HG03378 (cell line): ENCODE data around the gene ATP6AP2.
"Not testable (repeated sequence)": the region's sequence is repeated elsewhere in the genome, so short reads cannot be mapped to it uniquely, and the experiment has no call there.

Experiments
- ATAC-seq: cut with Tn5 transposase; IDR thresholded peaks from one replicate; pipeline ENCODE4 v1.9.1; 2021; ENCODE audit warnings: mild to moderate bottlenecking, moderate library complexity; ENCODE audit not compliant: unreplicated experiment

The ATP6AP2 gene

GRCh38 chrX:40573763-40574162, 7.0 kb upstream of the ATP6AP2 start:
- no peak for ATAC-seq

GRCh38 chrX:40575411-40575810, 5.4 kb upstream of the ATP6AP2 start:
- not testable (repeated sequence) for ATAC-seq

DNA sequence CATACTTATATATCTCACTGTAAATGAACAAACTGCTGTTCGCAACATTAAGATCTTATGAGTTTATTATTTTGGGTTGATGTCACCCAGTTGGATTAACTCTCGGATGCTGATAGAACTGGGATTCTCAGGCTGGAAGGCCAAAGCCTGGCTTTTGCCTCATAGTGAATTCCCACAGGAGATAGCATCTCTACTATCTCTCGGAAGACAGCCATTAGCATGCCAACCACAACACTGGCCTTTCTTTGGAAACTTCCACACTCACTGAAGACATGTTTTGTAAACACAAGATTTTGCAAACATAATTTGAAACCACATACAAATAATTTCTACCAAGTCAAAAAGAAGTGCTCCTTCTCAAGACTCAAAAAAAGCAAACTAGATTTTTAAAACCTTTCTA, 4.5 kb upstream of the ATP6AP2 start:
- no peak for ATAC-seq

- ATAC-seq = no peak
These were observed 2.6 kb upstream of the ATP6AP2 start for GRCh38 chrX:40578039-40578695.

DNA sequence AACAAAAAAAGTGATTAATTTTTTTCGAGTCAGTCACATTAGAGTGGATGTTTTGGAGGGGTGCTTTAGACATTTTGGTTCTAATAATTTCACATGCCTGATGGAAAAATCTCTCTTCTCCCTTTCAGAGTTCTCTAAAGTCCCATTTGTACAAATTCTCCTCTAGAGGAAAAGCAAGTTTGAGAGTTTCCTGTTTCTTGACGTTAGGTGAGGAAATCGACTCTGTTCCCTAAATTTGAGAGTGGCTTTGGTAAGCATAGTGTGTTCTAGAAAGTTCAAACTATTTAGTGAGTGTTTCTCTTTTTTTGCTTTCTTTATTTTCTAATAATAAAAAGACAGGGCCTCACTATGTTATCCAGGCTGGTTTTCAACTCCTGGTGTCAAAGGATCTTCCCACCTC, 1.6 kb upstream of the ATP6AP2 start:
- no peak for ATAC-seq

DNA sequence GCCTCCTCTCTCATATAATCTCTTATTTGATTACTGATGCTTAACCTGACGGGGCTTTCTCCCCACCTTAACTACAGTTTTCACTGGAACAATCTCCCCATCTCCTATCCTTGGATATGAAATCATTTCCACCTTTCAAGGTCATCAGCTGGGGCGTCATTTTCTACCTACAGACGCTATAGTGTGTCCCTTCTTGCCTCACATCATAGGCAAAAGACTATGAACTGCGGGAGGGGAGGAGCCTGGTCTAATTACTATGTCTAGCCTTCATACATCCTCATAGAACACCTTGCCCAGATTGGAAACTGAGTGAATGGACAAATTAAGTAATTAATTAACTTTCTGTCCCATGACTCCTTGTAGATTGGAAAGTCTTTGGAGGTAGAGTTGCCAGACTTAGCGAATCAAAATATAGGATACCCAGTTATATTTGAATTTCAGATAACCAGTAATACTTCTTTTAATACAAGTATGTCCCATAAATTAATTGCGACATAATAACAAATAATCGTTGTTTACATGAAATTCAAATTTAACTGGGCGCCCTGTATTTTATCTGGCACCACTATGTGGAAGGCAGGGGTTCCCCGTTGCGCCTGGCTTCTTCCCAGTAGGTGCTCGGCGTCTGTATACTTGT, 752 bp upstream of the ATP6AP2 start:
- peak; percentile 40 for ATAC-seq

GRCh38 chrX:40581336-40581920, 658 bp downstream of the ATP6AP2 start:
- ATAC-seq = no peak

- not testable (repeated sequence) for ATAC-seq
These were observed 1.4 kb downstream of the ATP6AP2 start for GRCh38 chrX:40582178-40582577.

DNA sequence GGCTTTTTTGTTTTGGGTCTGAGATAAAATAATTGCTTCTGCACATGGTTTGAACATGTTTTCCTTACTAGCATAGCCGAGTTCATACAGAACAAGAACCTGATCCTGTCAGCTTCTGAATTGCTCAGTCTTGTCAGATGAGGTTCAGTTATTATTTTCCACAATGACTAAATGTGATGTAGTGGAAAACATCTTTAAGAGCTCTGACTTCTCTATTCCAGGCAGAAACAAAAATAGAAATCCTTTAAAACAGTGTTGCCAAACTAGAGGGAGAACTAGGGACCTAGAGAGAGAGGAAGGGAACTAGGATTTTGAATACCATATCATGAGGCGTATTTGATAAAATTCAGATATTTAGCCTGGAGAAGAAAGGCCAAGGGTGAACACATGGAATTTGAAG, 2.0 kb downstream of the ATP6AP2 start:
- no peak for ATAC-seq

GRCh38 chrX:40587623-40588022, 6.9 kb downstream of the ATP6AP2 start:
- ATAC-seq = not testable (repeated sequence)

DNA sequence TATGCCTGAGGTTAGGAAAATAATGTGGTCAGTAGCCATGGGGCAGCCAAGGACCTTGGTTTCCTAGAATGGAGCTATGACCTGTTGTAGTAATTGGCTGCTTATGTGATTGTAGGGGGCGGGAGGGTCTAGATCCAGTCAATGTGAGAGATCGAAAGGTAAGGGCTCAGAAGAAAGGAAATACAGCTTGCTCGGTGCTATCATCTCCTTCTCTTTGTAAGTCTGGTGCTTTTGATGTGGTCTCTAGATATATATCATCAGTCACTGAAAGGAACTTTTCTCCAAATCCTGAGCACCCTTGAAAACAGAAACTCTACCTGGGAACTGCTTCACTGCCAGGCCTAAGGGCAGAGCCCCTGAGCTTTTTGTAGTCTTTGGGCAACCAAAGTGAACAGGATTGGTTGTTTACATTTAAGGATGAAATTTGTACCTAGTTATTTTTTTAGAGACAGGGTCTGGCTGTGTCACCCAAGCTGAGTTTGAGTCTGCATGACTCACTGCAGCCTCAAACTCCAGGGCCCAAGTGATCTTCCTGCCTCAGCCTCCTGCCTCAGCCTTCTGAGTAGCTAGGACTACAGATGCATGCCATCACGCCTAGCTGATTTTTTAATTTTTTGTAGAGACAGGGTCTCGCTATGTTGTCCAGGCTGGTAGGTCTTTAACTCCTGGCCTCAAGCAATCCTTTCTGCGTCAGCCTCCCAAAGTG, 9.0 kb downstream of the ATP6AP2 start:
- not testable (repeated sequence) for ATAC-seq

GRCh38 chrX:40603446-40603845, 22.7 kb downstream of the ATP6AP2 start:
- ATAC-seq = no peak

- ATAC-seq = no peak
These were observed 26.6 kb downstream of the ATP6AP2 start for GRCh38 chrX:40607381-40607780.

DNA sequence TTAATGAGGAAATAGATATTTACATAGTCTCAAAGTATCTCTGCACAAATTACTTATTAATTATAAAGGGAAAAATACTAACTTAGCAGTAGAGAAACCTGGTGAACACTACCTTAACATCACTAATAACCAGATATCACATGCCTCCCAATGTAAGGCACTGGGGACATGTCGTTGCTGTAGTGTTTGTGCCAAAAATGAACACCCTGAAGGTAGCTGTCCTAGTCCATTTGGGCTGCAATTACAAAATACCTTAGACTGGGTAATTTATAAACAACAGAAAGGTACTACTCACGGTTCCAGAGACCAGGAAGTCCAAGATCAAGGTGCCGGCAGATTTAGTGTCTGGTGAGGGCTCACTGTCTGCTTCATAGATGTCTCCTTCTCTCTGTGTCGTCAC, 31.7 kb downstream of the ATP6AP2 start:
- ATAC-seq = no peak

DNA sequence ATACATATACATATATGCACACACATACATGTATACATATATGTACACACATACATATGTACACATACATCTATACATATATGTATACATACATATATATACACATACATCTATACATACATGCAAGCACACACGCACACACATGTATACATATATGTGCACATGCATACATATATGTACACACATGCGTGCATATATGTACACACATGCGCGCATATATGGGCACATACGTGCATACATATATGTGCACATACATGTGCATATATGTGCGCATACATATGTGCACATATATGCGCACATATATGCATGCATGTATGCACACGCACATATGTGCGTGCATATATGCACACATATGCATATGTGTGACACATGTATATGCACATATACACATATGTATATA, 35.2 kb downstream of the ATP6AP2 start:
- no peak for ATAC-seq

- no peak for ATAC-seq
These were observed 36.8 kb downstream of the ATP6AP2 start for GRCh38 chrX:40617566-40617965.

GRCh38 chrX:40622479-40623138, 41.8 kb downstream of the ATP6AP2 start:
- ATAC-seq = no peak

DNA sequence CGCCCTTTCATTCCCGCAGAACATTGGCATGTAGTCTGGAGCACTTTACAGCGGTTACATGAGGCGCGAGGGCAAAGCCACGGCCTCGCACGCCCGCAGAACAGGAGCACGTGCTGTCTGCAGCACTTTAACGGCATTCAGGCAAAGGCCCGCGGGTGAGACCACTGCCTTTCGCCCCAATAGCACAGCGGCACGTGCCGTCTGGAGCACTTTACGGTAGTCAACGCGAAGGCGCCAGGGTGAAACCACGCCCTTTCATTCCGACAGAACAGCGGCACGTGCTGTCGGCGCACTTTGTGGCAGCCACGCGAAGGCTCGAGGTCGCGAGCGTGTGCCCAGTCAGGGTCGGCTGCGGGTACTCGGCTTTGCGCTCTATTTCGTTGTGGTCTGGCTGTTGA, 42.4 kb downstream of the ATP6AP2 start, which contains the start of gene MPC1L:
TSS of gene MPC1L (plus strand) at position 290 of the 398 bp plus-strand sequence. CDS start 138 bp downstream, outside the sequence.
- no peak for ATAC-seq

DNA sequence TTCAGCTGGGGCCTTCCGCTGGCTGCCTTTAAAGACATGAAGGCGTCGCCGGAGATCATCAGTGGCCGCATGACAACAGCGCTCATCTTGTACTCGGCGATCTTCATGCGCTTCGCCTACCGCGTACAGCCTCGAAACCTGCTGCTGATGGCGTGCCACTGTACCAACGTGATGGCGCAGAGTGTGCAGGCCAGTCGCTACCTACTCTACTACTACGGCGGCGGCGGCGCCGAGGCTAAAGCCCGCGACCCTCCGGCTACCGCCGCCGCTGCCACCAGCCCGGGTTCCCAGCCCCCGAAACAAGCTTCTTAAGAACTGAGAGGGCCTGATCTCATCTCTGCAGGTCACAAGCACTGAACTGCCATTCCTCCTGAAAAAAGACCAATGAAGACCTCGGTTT, 42.9 kb downstream of the ATP6AP2 start:
- ATAC-seq = no peak

- ATAC-seq = no peak
These were observed 44.5 kb downstream of the ATP6AP2 start for GRCh38 chrX:40625294-40625693.

DNA sequence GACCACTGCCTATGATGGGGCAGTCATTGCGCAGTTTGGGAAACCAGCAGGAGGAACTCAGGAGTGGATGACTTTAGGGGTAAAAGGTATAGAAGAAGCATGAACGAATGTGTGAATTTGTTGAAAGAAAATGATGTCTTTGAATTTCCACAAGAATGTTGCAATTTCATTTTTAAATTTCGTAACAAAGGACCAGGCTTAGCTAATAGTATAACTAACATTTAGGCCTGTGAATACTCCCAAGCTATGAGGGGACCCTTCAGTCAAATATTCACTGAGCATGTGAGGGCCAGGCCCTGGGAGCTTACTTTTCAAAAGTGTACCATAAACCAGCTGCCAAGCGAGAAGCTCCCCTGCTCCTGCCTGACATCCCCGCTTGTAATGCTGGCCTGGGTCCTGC, 47.7 kb downstream of the ATP6AP2 start:
- ATAC-seq = no peak
